ENCODE results near the gene TPSAB1. TPM values are rescaled to one million over a fixed set of nuclear protein-coding genes. Genes with fewer than 3 reads are reported as not detected.

TPSAB1 gene
- total and polyA plus RNA-seq, 2 donors from 2014 or later: 1.6 to 156 TPM

GRCh38 chr16:1282324-1282973, 41.9 kb downstream of the TPSAB1 start:
- Histone ChIP-seq H3K4me3 (ENCODE audit: low read length in 3 of 3) (no peak overlapping the region), H3K27me3 (ENCODE audit: control insufficient read depth, insufficient read depth, low read length) (no peaks in the 10 kb centered on the region), H3K4me1 (ENCODE audit: control insufficient read depth in 2 of 3, insufficient read depth in 2 of 3, low read depth in 1 of 3, low read length in 3 of 3) (no peaks in the 10 kb centered on the region), H3K9ac (ENCODE audit: low read length in 3 of 3) (no peak overlapping the region), H3K9me3 (ENCODE audit: control insufficient read depth in 2 of 3, insufficient read depth in 1 of 3, low read length in 3 of 3) (no peaks in the 10 kb centered on the region), H3K27ac (ENCODE audit: low read depth in 2 of 2, low read length in 2 of 2) (no peak overlapping the region), H3K36me3 (ENCODE audit: control insufficient read depth in 2 of 3, insufficient read depth in 3 of 3, low read length in 3 of 3) (no peaks in the 10 kb centered on the region)
- no peak for TF ChIP-seq CTCF (IDR thresholded peaks at IDR 0.05; ENCODE audit: borderline replicate concordance, extremely low read depth, insufficient read depth)
- no peak for DNase-seq
- intact Hi-C loops (cut with DNase I): no loop called here
- FAIRE-seq: no peak

GRCh38 chr16:1283296-1283695, 42.8 kb downstream of the TPSAB1 start:
- no peak for TF ChIP-seq CTCF (IDR thresholded peaks at IDR 0.05; ENCODE audit: borderline replicate concordance, extremely low read depth, insufficient read depth)
- Histone ChIP-seq H3K4me3 (ENCODE audit: low read length in 3 of 3) (no peak overlapping the region), H3K9ac (ENCODE audit: low read length in 3 of 3) (no peak overlapping the region), H3K36me3 (ENCODE audit: control insufficient read depth in 2 of 3, insufficient read depth in 3 of 3, low read length in 3 of 3) (no peaks in the 10 kb centered on the region), H3K27ac (ENCODE audit: low read depth in 2 of 2, low read length in 2 of 2) (no peak overlapping the region), H3K9me3 (ENCODE audit: control insufficient read depth in 2 of 3, insufficient read depth in 1 of 3, low read length in 3 of 3) (no peaks in the 10 kb centered on the region), H3K27me3 (ENCODE audit: control insufficient read depth, insufficient read depth, low read length) (peaks cover 4% of the 10 kb centered on the region), H3K4me1 (ENCODE audit: control insufficient read depth in 2 of 3, insufficient read depth in 2 of 3, low read depth in 1 of 3, low read length in 3 of 3) (no peaks in the 10 kb centered on the region)
- DNase-seq (peak in 1 of 5 donors; percentile 73), FAIRE-seq (no peak)
- intact Hi-C loops (cut with DNase I): no loop called here

DNA sequence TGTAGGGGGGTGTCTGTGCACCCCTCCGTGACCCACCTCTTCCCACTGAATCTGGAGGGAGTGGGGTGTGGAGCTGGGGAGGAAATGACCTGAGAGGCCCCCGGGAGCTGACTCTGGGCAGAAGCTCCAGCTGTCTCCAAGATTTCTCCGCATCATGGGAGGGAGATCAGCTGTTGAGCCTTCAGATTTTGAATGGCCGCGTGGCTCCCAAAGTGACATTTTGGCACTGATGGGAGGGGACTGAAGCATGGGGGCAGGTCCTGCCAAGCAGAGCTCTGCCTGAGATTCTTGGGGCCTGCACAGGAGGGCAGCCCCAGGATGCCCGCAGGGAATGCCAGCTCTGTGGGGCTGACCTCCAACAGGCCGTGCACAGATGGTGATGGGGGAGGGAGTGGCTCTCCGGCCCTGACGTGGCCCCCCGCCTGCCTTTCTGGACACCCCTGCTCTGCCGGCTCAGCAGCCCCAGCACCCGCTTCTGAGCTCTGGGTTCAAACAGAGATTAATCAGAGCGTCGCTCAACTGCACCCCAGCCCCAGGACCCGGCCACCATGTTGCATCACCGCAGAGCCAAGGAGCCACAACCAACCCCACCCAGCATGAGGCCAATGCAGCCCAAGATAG, 43.6 kb downstream of the TPSAB1 start:
- no peak for TF ChIP-seq CTCF (IDR thresholded peaks at IDR 0.05; ENCODE audit: borderline replicate concordance, extremely low read depth, insufficient read depth)
- intact Hi-C loops (cut with DNase I): no loop called here
- Histone ChIP-seq H3K9ac (ENCODE audit: low read length in 3 of 3) (no peak overlapping the region), H3K27me3 (ENCODE audit: control insufficient read depth, insufficient read depth, low read length) (peaks cover 7% of the 10 kb centered on the region), H3K27ac (ENCODE audit: low read depth in 2 of 2, low read length in 2 of 2) (no peak overlapping the region), H3K4me3 (ENCODE audit: low read length in 3 of 3) (no peak overlapping the region), H3K4me1 (ENCODE audit: control insufficient read depth in 2 of 3, insufficient read depth in 2 of 3, low read depth in 1 of 3, low read length in 3 of 3) (no peaks in the 10 kb centered on the region), H3K36me3 (ENCODE audit: control insufficient read depth in 2 of 3, insufficient read depth in 3 of 3, low read length in 3 of 3) (no peaks in the 10 kb centered on the region), H3K9me3 (ENCODE audit: control insufficient read depth in 2 of 3, insufficient read depth in 1 of 3, low read length in 3 of 3) (no peaks in the 10 kb centered on the region)
- FAIRE-seq (no peak), DNase-seq (no peak)

All from kidney (tissue), 14 donors.